Keratinocyte (primary cell): Measurements from ENCODE around the gene NELL1.

Experiments
- CTCF ChIP-seq, 3 experiments: IDR thresholded peaks in 1 of 3; conservative IDR thresholded peaks in 1 of 3; optimal IDR thresholded peaks in 1 of 3; 2 replicates in 2 of 3; 3 replicates in 1 of 3; pipeline versions ENCODE3 to v1.5.1; 2011; ENCODE audit warnings: low read length in 3 of 3, mild to moderate bottlenecking in 3 of 3, moderate library complexity in 2 of 3, control low read depth in 1 of 3, inconsistent platforms in 1 of 3; ENCODE audit not compliant: insufficient read depth in 2 of 3; ENCODE audit errors: extremely low read depth in 1 of 3
- EZH2 ChIP-seq: IDR thresholded peaks from one replicate; pipeline ENCODE4 v1.6.1; 2012; ENCODE audit warnings: inconsistent platforms, mild to moderate bottlenecking, low read length, moderate library complexity

GRCh38 chr11:21372672-21373071 lies 703.3 kb downstream of the NELL1 start:
- no peak for TF ChIP-seq CTCF (optimal IDR thresholded peaks at IDR 0.05 in 1 of 3, IDR thresholded peaks at IDR 0.05 in 1 of 3, conservative IDR thresholded peaks at IDR 0.05 in 1 of 3; ENCODE audit: extremely low read depth in 1 of 3, insufficient read depth in 2 of 3, low read length in 3 of 3)
- TF ChIP-seq EZH2, result no peak
